ENCODE data around the gene IQCF6. TPM values are rescaled to one million over a fixed set of nuclear protein-coding genes. Genes with fewer than 3 reads are reported as not detected.

The IQCF6 gene
- total RNA-seq (2021) (not detected in 2 replicates), Bru-seq, nascent RNA (not detected), BruChase-seq, experiment 1, labeled RNA remaining after a 2-hour chase (not detected), BruChase-seq, experiment 2, labeled RNA remaining after a 6-hour chase (not detected)
- long read RNA-seq, result 0 reads

DNA sequence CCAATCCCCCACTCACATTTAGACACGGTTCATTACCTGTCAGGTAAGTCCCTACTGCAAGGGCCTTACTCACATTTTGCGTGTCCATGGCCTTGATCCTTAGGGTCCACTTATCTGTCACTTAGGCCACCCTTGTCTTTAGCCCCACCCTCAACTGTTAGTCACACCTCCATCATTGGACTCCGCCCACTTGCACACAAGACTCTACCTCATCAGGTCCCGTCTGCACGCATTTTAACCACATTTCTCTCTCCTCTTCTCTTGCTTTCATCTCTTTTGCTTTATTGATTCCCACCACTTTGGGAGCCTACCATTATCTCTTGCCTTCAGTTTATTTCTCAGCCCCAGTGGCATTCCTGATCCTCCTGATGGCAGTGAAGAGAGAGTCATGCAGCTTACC lies at the start of gene IQCF6:
Gene IQCF6, minus strand, starts transcription at position 101 of the 400 bp plus-strand sequence. Its CDS starts 13 bp downstream, at position 88.
- POLR2A ChIA-PET (ENCODE audit: low non-redundant PET), result no interaction called here

DNA sequence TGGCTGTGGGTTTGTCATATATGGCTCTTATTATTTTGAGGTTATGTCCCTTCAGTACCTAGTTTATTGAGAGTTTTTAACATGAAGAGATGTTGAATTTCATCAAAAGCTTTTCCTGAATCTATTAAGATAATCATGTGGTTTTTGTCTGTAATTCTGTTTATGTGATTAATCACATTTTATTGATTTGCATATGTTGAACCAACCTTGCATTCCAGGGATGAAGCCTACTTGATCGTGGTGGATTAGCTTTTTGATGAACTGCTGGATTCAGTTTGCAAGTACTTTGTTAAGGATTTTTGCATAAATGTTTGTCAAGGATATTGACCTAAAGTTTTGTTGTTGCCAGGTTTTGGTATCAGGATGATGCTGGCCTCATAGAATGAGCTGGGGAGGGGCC lies 49.3 kb upstream of the IQCF6 start:
- H3K27me3 ChIP-seq (replicated peaks; ENCODE audit: insufficient read depth, low read depth, low read length, poor library complexity), result peaks cover 8% of the 10 kb centered on the region
- DNase-seq (ENCODE audit: low spot score), result no peak
- no peaks in the 10 kb centered on the region for H3K9me3 ChIP-seq (ENCODE audit: low read depth, low read length, poor library complexity, severe bottlenecking)
- H3K4me1 ChIP-seq (ENCODE audit: insufficient read depth, low read length, poor library complexity, severe bottlenecking), result no peaks in the 10 kb centered on the region
- no peak overlapping the region for H3K4me3 ChIP-seq (ENCODE audit: low read depth, low read length, poor library complexity, severe bottlenecking)
- ChIA-PET CTCF (no interaction called here), POLR2A (ENCODE audit: low non-redundant PET) (no interaction called here)
- TF ChIP-seq, protein P1, sequence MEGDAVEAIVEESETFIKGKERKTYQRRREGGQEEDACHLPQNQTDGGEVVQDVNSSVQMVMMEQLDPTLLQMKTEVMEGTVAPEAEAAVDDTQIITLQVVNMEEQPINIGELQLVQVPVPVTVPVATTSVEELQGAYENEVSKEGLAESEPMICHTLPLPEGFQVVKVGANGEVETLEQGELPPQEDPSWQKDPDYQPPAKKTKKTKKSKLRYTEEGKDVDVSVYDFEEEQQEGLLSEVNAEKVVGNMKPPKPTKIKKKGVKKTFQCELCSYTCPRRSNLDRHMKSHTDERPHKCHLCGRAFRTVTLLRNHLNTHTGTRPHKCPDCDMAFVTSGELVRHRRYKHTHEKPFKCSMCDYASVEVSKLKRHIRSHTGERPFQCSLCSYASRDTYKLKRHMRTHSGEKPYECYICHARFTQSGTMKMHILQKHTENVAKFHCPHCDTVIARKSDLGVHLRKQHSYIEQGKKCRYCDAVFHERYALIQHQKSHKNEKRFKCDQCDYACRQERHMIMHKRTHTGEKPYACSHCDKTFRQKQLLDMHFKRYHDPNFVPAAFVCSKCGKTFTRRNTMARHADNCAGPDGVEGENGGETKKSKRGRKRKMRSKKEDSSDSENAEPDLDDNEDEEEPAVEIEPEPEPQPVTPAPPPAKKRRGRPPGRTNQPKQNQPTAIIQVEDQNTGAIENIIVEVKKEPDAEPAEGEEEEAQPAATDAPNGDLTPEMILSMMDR (conservative IDR thresholded peaks at IDR 0.05; ENCODE audit: low read depth, low read length), result no peak
- no peak for TF ChIP-seq EZH2 (IDR thresholded peaks at IDR 0.05; ENCODE audit: borderline replicate concordance, low read depth, low read length, poor library complexity, severe bottlenecking)
- H3K27ac ChIP-seq (ENCODE audit: low read depth, low read length, poor library complexity, severe bottlenecking), result no peak overlapping the region
- intact Hi-C loops (cut with micrococcal nuclease; ENCODE audit: unreplicated experiment), result no loop called here
- BruUV-seq (replicated peaks), result no TSS peak
- H3K36me3 ChIP-seq (ENCODE audit: insufficient read depth, low read length, poor library complexity, severe bottlenecking), result no peaks in the 10 kb centered on the region

More for the DNA sequence above, at the start of gene IQCF6:
- H3K36me3 ChIP-seq (ENCODE audit: insufficient read depth, low read length, poor library complexity, severe bottlenecking), result no peaks in the 10 kb centered on the region
- CTCF ChIA-PET, result no interaction called here
- BruUV-seq (replicated peaks), result no TSS peak
- TF ChIP-seq, protein P1 (conservative IDR thresholded peaks at IDR 0.05; ENCODE audit: low read depth, low read length), result no peak
- TF ChIP-seq EZH2 (IDR thresholded peaks at IDR 0.05; ENCODE audit: borderline replicate concordance, low read depth, low read length, poor library complexity, severe bottlenecking), result no peak
- H3K4me3 ChIP-seq (ENCODE audit: low read depth, low read length, poor library complexity, severe bottlenecking), result no peak within 1 kb of the TSS
- H3K9me3 ChIP-seq (ENCODE audit: low read depth, low read length, poor library complexity, severe bottlenecking), result no peaks in the 10 kb centered on the region
- H3K27me3 ChIP-seq (replicated peaks; ENCODE audit: insufficient read depth, low read depth, low read length, poor library complexity), result no peaks in the 10 kb centered on the region
- DNase-seq (ENCODE audit: low spot score), result no peak
- H3K27ac ChIP-seq (ENCODE audit: low read depth, low read length, poor library complexity, severe bottlenecking), result no peak within 1 kb of the TSS
- no peaks in the 10 kb centered on the region for H3K4me1 ChIP-seq (ENCODE audit: insufficient read depth, low read length, poor library complexity, severe bottlenecking)
- intact Hi-C loops (cut with micrococcal nuclease; ENCODE audit: unreplicated experiment), result no loop called here

DNA sequence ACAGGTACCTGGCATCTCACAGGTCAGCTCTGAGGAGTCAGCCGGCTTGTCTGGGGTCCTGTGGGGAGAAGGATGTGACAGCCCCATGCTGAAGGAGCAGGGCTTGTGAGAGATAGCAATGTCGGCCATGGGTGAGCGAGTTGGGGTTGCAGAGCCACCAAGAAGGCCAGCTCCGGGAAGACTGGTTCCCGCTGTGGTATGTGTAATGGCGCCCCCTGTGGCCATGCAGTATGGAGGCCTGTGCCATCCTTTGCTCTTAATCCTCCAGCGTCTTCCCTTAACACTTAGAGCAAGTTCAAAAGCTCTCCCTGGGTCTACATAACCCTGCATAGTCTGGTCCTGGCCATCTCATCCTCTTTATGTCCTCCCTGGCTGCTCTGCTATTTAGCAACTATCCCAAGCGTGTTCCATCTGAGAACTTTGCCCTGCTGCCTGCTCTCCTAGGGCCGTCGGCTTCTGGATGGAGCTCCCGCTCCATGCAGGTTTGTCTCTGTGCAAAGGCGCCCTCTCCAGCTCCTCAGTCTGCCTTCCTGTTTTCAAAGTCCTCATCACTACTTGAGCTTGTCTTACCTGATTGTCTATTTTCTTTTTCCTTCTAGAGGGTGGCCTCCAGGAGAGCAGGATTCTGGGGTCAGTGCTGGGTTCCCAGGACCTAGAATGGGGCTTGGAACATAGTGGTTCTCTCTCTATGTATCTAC lies 40.8 kb upstream of the IQCF6 start:
- CTCF ChIA-PET, result interaction anchor here (1.0 kb wide), 1 partner anchor 20 kb away, joined by 3 read pairs; no protein-coding TSS in a partner anchor
- H3K4me3 ChIP-seq (ENCODE audit: low read depth, low read length, poor library complexity, severe bottlenecking), result no peak overlapping the region
- no peaks in the 10 kb centered on the region for H3K4me1 ChIP-seq (ENCODE audit: insufficient read depth, low read length, poor library complexity, severe bottlenecking)
- H3K36me3 ChIP-seq (ENCODE audit: insufficient read depth, low read length, poor library complexity, severe bottlenecking), result no peaks in the 10 kb centered on the region
- peaks cover 8% of the 10 kb centered on the region for H3K27me3 ChIP-seq (replicated peaks; ENCODE audit: insufficient read depth, low read depth, low read length, poor library complexity)
- POLR2A ChIA-PET (ENCODE audit: low non-redundant PET), result no interaction called here
- no peak overlapping the region for H3K27ac ChIP-seq (ENCODE audit: low read depth, low read length, poor library complexity, severe bottlenecking)
- DNase-seq (ENCODE audit: low spot score), result peak; percentile 10
- intact Hi-C loops (cut with micrococcal nuclease; ENCODE audit: unreplicated experiment), result no loop called here
- no TSS peak for BruUV-seq (replicated peaks)
- no peak for TF ChIP-seq EZH2 (IDR thresholded peaks at IDR 0.05; ENCODE audit: borderline replicate concordance, low read depth, low read length, poor library complexity, severe bottlenecking)
- TF ChIP-seq, protein P1 (conservative IDR thresholded peaks at IDR 0.05; ENCODE audit: low read depth, low read length), result peak; percentile 47
- H3K9me3 ChIP-seq (ENCODE audit: low read depth, low read length, poor library complexity, severe bottlenecking), result no peaks in the 10 kb centered on the region
